H9 (cell line): ENCODE results near the gene CRIP2. TPM values are rescaled to one million over a fixed set of nuclear protein-coding genes. Genes with fewer than 3 reads are reported as not detected.
A peak's percentile ranks its signal among the peaks of the same experiment; 100 is the strongest.

Source experiments
- DNase-seq: peaks from one replicate; pipeline ENCODE4 v3.0.0-alpha.2; 2017
- H2AFZ ChIP-seq: one replicate; pipeline ENCODE4 v1.6.1; 2013; ENCODE audit warnings: mild to moderate bottlenecking, low read length, control low read depth, moderate library complexity
- H2AK5ac ChIP-seq: 2 replicates; pipeline ENCODE4 v1.6.1; 2013; ENCODE audit warnings: low read length, control low read depth, mixed read lengths; ENCODE audit not compliant: insufficient read length
- H2BK120ac ChIP-seq: one replicate; pipeline ENCODE4 v1.6.1; 2013; ENCODE audit warnings: low read depth, mild to moderate bottlenecking, low read length, control low read depth, inconsistent platforms; ENCODE audit not compliant: poor library complexity, severe bottlenecking
- H2BK12ac ChIP-seq: 2 replicates; pipeline ENCODE4 v1.6.1; 2013; ENCODE audit warnings: low read length, control low read depth, mixed read lengths, low read depth; ENCODE audit not compliant: insufficient read length
- H2BK15ac ChIP-seq: 2 replicates; pipeline ENCODE4 v1.6.1; 2013; ENCODE audit warnings: low read depth, low read length, control low read depth
- H2BK20ac ChIP-seq: one replicate; pipeline ENCODE4 v1.6.1; 2013; ENCODE audit warnings: low read depth, mild to moderate bottlenecking, low read length, control low read depth, inconsistent platforms; ENCODE audit not compliant: poor library complexity, severe bottlenecking
- H2BK5ac ChIP-seq: 2 replicates; pipeline ENCODE4 v1.6.1; 2013; ENCODE audit warnings: low read length, control low read depth, mixed read lengths; ENCODE audit not compliant: insufficient read length
- H3K14ac ChIP-seq: 2 replicates; pipeline ENCODE4 v1.6.1; 2013; ENCODE audit warnings: low read length, control low read depth; ENCODE audit not compliant: insufficient read depth
- H3K18ac ChIP-seq: 2 replicates; pipeline ENCODE4 v1.6.1; 2013; ENCODE audit warnings: low read depth, mild to moderate bottlenecking, mixed read lengths, low read length, control low read depth; ENCODE audit not compliant: insufficient read length
- H3K23ac ChIP-seq: 2 replicates; pipeline ENCODE4 v1.6.1; 2013; ENCODE audit warnings: low read length, control low read depth, mixed read lengths, low read depth; ENCODE audit not compliant: insufficient read length
- H3K23me2 ChIP-seq: 2 replicates; pipeline ENCODE4 v1.6.1; 2013; ENCODE audit warnings: low read depth, mild to moderate bottlenecking, mixed read lengths, low read length, control low read depth; ENCODE audit not compliant: insufficient read length, poor library complexity, severe bottlenecking
- H3K27ac ChIP-seq: 2 replicates; pipeline ENCODE4 v1.5.1; 2013; ENCODE audit warnings: low read length, control low read depth, mixed read lengths, low read depth; ENCODE audit not compliant: insufficient read length
- H3K27me3 ChIP-seq: 2 replicates; pipeline ENCODE4 v1.6.1; 2013; ENCODE audit warnings: low read length, control low read depth, inconsistent platforms; ENCODE audit not compliant: insufficient read depth
- H3K4ac ChIP-seq: 2 replicates; pipeline ENCODE4 v1.6.1; 2013; ENCODE audit warnings: low read depth, mild to moderate bottlenecking, control low read depth, inconsistent platforms, low read length, moderate library complexity
- H3K4me1 ChIP-seq: 2 replicates; pipeline ENCODE4 v1.6.1; 2013; ENCODE audit warnings: low read length, control low read depth, inconsistent platforms; ENCODE audit not compliant: insufficient read depth
- H3K4me2 ChIP-seq: 2 replicates; pipeline ENCODE4 v1.6.1; 2013; ENCODE audit warnings: low read length, control low read depth, mixed read lengths; ENCODE audit not compliant: insufficient read length, insufficient read depth
- H3K56ac ChIP-seq: 2 replicates; pipeline ENCODE4 v1.6.1; 2013; ENCODE audit warnings: low read depth, mild to moderate bottlenecking, mixed read lengths, low read length, control low read depth; ENCODE audit not compliant: insufficient read length
- H3K79me1 ChIP-seq: 2 replicates; pipeline ENCODE4 v1.6.1; 2013; ENCODE audit warnings: low read depth, mild to moderate bottlenecking, moderate library complexity, low read length, control low read depth, inconsistent platforms; ENCODE audit not compliant: insufficient read depth, poor library complexity, severe bottlenecking
- H3K79me2 ChIP-seq: 2 replicates; pipeline ENCODE4 v1.6.1; 2013; ENCODE audit warnings: low read length, control low read depth, inconsistent platforms; ENCODE audit not compliant: insufficient read depth
- H3K9ac ChIP-seq: 2 replicates; pipeline ENCODE4 v1.6.1; 2013; ENCODE audit warnings: low read length, control low read depth, mixed read lengths; ENCODE audit not compliant: insufficient read length; ENCODE audit errors: extremely low read depth
- H3K9me3 ChIP-seq: one replicate; pipeline ENCODE4 v1.6.1; 2013; ENCODE audit warnings: low read depth, low read length, inconsistent platforms; ENCODE audit not compliant: control insufficient read depth
- H3T11ph ChIP-seq: one replicate; pipeline ENCODE4 v1.6.1; 2013; ENCODE audit warnings: mild to moderate bottlenecking, low read length, control low read depth, inconsistent platforms
- H4K20me1 ChIP-seq: one replicate; pipeline ENCODE4 v1.6.1; 2013; ENCODE audit not compliant: control insufficient read depth, insufficient read length, insufficient read depth
- H4K5ac ChIP-seq: 2 replicates; pipeline ENCODE4 v1.6.1; 2013; ENCODE audit warnings: low read depth, mild to moderate bottlenecking, mixed read lengths, low read length, control low read depth; ENCODE audit not compliant: insufficient read length
- H4K8ac ChIP-seq: replicated peaks from 2 replicates; pipeline ENCODE4 v1.6.1; 2013; ENCODE audit warnings: low read length, control low read depth, mixed read lengths, low read depth; ENCODE audit not compliant: insufficient read length
- H4K91ac ChIP-seq: 2 replicates; pipeline ENCODE4 v1.6.1; 2013; ENCODE audit warnings: low read depth, mild to moderate bottlenecking, moderate library complexity, mixed read lengths, low read length, control low read depth; ENCODE audit not compliant: insufficient read length
- H3K27ac Mint-ChIP-seq, 3 experiments: 2 replicates in 2 of 3; 3 replicates in 1 of 3; pipeline ENCODE4 v1.8.0; 2020 to 2021; ENCODE audit warnings: mixed read lengths in 3 of 3, mild to moderate bottlenecking in 1 of 3, moderate library complexity in 1 of 3
- H3K27me3 Mint-ChIP-seq: 2 replicates; pipeline ENCODE4 v1.8.0; 2021; ENCODE audit warnings: low read depth, mild to moderate bottlenecking, moderate library complexity, mixed read lengths
- H3K36me3 Mint-ChIP-seq, 3 experiments: 2 replicates in 2 of 3; 3 replicates in 1 of 3; pipeline ENCODE4 v1.8.0; 2020 to 2021; ENCODE audit warnings: low read depth in 3 of 3, mixed read lengths in 3 of 3; ENCODE audit not compliant: insufficient read depth in 1 of 3
- H3K4me1 Mint-ChIP-seq, 2 experiments: 2 replicates each; pipeline ENCODE4 v1.8.0; 2020; ENCODE audit warnings: mixed read lengths in 2 of 2
- H3K4me3 Mint-ChIP-seq, 2 experiments: 2 replicates in 1 of 2; 3 replicates in 1 of 2; pipeline ENCODE4 v1.8.0; 2020 to 2021; ENCODE audit warnings: mild to moderate bottlenecking in 2 of 2, mixed read lengths in 2 of 2, moderate library complexity in 1 of 2
- H3K9me3 Mint-ChIP-seq, 2 experiments: 2 replicates in 1 of 2; 3 replicates in 1 of 2; pipeline ENCODE4 v1.8.0; 2020; ENCODE audit warnings: mild to moderate bottlenecking in 2 of 2, mixed read lengths in 2 of 2, moderate library complexity in 1 of 2
- CTCF ChIP-seq: fragments of 200-600 bp; sonication (generic); conservative IDR thresholded peaks from 3 replicates; pipeline ENCODE4 v1.8.0; 2021; ENCODE audit warnings: antibody characterized with exemption, mild to moderate bottlenecking
- WGBS: extraction: QIAGEN DNeasy Blood & Tissue Kit; methylation state at CpG from one replicate; pipeline ENCODE4 v1.1.7; 2013; ENCODE audit warnings: missing lambda C conversion rate, low lambda C conversion rate, mixed read lengths; ENCODE audit not compliant: insufficient read length; ENCODE audit errors: extremely low coverage; 5-methylcytosine and 5-hydroxymethylcytosine counted together
- total RNA-seq: library from RNA; stranded (reverse); gene quantifications from 2 replicates; pipeline ENCODE4 v1.2.1, GENCODE V29; 2021

The CRIP2 gene
- total RNA-seq, 1 experiment from 2014 or later, result 5.7 TPM

- Histone ChIP-seq H3K9me3 (no peaks in the 10 kb centered on the region), H2BK120ac (no peak overlapping the region), H3K14ac (no peak overlapping the region), H2BK5ac (no peak overlapping the region), H3K79me2 (no peaks in the 10 kb centered on the region), H3K27ac (no peak overlapping the region), H2AK5ac (no peak overlapping the region), H3K18ac (no peak overlapping the region), H4K91ac (no peak overlapping the region), H2AFZ (no peak overlapping the region), H4K5ac (no peak overlapping the region), H3K23me2 (no peaks in the 10 kb centered on the region), H3K79me1 (no peaks in the 10 kb centered on the region), H4K8ac (no peak overlapping the region), H3K9ac (no peak overlapping the region), H3K56ac (no peak overlapping the region), H3K4me2 (no peak overlapping the region), H3K4me1 (no peaks in the 10 kb centered on the region), H3K27me3 (no peaks in the 10 kb centered on the region), H3K4ac (no peak overlapping the region), H2BK12ac (no peak overlapping the region), H2BK20ac (no peak overlapping the region), H2BK15ac (no peak overlapping the region), H3T11ph (no peak overlapping the region), H3K23ac (no peak overlapping the region), H4K20me1 (no peaks in the 10 kb centered on the region)
- Mint-ChIP-seq H3K36me3 (peaks cover 22 to 50% (median 50%) of the 10 kb centered on the region in 3 experiments; a peak in 6 of 7 replicates), H3K27me3 (no peaks in the 10 kb centered on the region), H3K4me1 (no peaks in the 10 kb centered on the region), H3K27ac (peak overlapping the region in 1 of 3 experiments; percentile 78; a peak in 1 of 7 replicates), H3K9me3 (no peaks in the 10 kb centered on the region; a peak in 1 of 5 replicates), H3K4me3 (no peak overlapping the region)
- no CpG with 5 or more reads among the region's 22 CpGs for WGBS
- DNase-seq, result no peak
- no peak for TF ChIP-seq CTCF
These were observed 19.5 kb upstream of the CRIP2 start for GRCh38 chr14:105455086-105455640.
